GM21723 (cell line): ENCODE measurements around the gene TBC1D8B.
"Not testable (repeated sequence)": the region's sequence is repeated elsewhere in the genome, so short reads cannot be mapped to it uniquely, and the experiment has no call there.

Source experiments
- ATAC-seq: cut with Tn5 transposase; IDR thresholded peaks from one replicate; pipeline ENCODE4 v1.9.1; 2021; ENCODE audit warnings: mild to moderate bottlenecking, moderate library complexity; ENCODE audit not compliant: unreplicated experiment

The TBC1D8B gene

GRCh38 chrX:106802388-106803275, at the start of gene TBC1D8B:
Gene TBC1D8B, plus strand, starts transcription at chrX:106802673. Its CDS starts 181 bp downstream, at chrX:106802854.
- peak; percentile 98 for ATAC-seq

GRCh38 chrX:106769288-106769687, 33.2 kb upstream of the TBC1D8B start:
- ATAC-seq = not testable (repeated sequence)

- no peak for ATAC-seq
Measured at GRCh38 chrX:106774981-106775380, 27.5 kb upstream of the TBC1D8B start.

- ATAC-seq = no peak
Measured at GRCh38 chrX:106780264-106780663, 22.2 kb upstream of the TBC1D8B start.

DNA sequence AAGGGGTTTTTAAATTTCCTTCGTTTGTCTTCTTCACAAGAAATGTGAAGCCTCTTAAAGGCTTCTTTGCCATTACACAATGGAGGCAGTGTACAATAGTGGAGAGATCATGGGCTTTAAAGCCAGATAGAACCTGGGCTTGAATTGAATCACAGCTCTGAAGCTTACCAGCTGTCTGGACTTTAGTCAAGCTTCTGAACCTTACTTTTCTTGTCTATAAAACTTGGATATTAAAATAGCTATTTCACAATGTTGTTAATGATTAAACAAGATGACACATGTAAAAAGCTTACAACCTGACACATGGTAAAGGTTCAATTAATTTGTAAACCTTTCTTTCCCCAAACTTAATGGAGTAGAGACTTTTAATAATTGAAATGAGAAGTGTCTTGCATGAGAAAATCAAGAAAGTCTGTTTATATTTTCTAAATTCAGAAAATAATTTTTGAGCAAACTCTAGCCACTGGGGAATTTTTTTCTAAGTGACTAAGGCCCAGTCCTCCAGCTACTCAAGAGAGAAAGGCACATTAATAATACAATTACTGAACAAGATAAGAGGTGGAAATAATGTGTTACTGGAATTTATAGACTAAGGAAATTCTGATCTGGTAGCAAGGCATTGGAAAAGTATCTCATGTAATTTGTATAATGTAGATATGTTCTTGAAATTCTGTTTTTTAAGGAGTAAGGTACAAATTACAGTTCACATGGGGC, 21.7 kb upstream of the TBC1D8B start:
- ATAC-seq = no peak

DNA sequence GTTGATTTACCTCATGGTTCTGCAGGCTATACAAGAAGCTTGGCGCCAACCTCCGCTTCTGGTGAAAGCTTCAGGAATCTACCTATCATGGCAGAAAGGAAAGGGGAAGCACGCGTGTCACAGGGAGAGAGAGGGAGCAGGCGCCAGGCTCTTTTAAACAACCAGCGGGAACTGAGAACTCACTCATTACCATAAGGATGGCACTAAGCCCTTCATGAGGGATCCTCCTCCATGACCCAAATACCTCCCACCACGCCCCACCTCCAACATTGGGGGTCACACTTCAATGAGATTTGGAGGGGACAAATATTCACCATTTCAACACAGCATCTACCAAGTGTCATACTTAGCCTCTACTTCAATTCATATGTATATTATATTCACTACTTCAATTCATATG, 18.8 kb upstream of the TBC1D8B start:
- ATAC-seq = no peak

DNA sequence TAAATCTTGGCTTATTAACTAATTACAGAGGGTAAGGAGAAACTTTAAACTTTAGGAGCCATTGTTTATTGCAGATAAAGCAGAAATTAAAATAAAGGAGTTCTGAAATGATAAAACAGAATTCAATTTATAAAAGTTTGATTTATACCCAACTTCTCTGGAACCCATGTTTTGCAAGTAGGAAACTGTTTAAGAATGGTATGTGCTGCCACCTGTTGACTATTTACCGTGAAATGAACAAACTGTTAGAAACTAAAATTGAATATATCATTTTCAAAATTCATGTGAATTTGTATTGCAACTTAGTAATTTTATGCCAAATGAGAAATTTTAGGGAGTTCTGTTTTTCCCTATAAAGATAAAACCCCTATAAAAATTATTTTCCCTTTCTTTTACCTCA, 11.0 kb upstream of the TBC1D8B start:
- ATAC-seq = no peak

DNA sequence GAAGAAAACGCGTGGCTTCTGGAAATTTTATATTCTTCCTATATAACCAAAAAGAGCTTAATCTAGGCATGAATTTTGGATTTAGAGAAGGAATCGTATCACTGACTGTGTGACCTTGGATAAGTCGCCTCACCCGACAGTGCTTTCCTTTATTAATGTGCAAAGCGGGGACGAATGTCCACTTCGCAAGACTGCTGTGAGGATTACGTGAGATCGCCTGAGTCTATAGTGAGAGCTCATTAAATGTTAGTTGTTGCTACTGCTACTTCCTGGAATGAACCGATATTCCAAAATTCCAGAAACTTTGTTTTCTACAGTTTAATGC, 448 bp upstream of the TBC1D8B start:
- ATAC-seq = peak; percentile 16

- no peak for ATAC-seq
Measured at GRCh38 chrX:106811131-106811910, 8.8 kb downstream of the TBC1D8B start.

DNA sequence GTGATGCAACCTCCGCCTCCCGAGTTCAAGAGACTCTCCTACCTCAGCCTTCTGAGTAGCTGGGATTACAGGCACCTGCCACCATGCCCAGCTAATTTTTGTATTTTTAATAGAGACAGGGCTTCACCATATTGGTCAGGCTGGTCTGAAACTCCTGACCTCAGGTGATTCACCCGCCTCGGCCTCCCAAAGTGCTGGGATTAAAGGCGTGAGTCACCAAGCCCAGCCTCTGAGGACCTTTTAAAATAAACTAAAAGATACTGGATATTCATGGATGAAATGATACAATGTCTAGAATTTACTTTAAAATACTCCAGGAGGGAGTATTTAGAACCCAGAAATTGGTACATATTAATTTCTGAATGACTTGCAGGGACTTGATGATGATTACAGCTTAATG, 10.5 kb downstream of the TBC1D8B start:
- ATAC-seq = not testable (repeated sequence)

DNA sequence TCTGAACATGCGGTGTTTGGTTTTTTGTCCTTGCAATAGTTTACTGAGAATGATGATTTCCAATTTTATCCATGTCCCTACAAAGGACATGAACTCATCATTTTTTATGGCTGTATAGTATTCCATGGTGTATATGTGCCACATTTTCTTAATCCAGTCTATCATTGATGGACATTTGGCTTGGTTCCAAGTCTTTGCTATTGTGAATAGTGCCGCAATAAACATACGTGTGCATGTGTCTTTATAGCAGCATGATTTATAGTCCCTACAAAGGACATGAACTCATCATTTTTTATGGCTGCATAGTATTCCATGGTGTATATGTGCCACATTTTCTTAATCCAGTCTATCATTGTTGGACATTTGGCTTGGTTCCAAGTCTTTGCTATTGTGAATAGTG, 11.6 kb downstream of the TBC1D8B start:
- not testable (repeated sequence) for ATAC-seq

DNA sequence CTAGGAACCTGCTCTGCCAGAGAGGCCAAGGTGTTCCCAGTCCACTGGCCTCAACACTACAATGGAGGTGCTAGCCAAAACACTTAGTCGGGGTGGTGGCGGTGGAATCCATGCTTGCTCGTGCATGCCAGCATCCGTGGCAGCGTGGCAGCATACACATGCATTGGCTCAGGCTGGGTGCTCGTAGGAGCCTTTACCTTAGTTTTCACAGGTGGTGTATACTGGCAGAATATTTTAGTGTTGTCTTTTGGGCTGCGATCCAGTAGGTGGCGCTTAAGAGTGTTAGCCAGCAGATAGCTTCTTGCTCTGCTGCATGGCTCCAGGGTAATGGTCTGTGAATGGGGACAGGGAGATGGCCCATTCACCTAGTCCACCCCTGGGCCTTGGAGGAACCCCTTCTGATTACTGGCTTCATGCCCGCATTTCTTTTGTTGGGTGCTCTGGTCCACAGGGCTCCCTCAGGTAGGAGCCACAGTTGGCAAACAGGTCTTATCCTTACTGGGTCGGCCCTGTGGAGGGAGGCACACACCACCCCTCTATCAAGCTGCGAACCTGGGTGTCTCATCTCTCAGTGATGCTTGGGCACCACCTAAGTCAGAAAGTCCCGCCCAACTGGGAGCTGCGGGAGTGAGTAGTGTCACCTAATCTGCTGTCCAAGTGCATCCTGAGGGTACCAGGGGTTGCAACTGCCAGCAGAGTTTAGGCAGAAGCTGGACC, 60.7 kb downstream of the TBC1D8B start:
- peak; percentile 88 for ATAC-seq

DNA sequence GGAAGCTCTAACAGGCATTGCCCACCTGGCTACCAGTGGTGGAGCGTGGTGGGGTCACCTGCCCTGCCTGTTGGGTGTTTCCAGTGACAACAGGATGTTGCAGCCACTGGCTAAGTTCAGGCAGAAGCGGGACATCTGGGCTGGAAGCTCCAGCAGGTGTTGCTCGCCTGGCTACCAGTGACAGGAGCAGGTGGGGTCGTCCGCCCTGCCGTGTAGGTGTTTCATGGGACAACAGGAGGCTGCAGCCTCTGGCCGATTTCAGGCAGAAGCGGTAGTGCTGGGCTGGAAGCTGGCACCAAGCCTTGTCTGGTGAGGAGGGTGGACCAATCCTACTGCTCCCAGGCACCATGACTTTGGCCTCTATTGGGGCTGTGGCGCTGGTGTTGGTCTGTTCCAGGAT, 61.2 kb downstream of the TBC1D8B start:
- ATAC-seq = no peak

DNA sequence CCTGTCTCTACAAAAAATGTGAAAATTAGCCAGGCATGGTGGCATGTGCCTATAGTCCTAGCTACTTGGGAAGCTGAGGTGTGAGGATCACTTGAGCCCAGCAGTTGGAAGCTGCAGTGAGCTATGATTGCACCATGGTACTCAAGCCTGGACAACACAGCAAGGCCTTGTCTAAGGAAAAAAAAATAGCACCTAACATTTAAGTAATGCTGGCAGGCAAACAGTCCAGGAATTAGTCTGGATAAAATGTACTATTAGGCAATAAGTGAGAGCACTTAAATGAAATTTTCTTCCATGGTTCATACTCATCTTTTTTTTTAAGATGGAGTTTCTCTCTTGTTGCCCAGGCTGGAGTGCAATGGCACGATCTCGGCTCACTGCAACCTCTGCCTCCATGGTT, 70.3 kb downstream of the TBC1D8B start:
- not testable (repeated sequence) for ATAC-seq

DNA sequence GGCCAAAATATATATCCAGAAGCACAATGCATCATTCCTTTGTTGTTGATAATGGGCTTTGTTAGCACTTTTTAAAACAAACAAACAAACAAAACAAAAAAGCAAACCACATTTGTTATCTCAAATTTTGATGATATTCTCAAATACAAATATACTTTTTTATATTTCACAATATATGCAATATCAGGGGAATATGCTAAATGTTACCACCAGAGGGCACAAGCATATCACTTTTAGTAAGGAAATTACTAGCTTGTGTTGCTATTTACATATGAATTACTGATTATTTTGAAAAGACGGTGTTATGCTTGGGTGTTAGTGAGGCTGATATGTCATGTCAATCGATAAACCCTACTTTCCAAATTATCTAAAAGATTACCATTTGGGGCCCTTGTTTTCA, 71.6 kb downstream of the TBC1D8B start:
- ATAC-seq = no peak

- no peak for ATAC-seq
Measured at GRCh38 chrX:106875151-106875550, 72.7 kb downstream of the TBC1D8B start.

DNA sequence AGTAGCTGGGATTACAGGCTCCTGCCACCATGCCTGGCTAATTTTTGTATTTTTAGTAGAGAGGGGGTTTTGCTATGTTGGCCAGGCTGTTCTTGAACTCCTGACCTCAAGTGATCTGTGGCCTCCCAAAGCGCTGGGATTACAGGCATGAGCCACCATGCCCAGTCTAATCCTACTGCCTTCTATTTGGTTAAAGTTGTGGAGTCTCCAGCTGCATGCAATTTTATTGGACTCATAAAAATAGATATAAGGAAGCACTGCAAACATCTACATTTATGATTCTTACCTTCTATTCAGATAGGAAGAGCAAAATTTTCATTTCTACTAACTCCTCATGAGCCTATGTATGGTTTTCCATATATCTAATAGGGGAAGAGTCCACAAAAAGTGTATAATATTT, 87.0 kb downstream of the TBC1D8B start:
- no peak for ATAC-seq

DNA sequence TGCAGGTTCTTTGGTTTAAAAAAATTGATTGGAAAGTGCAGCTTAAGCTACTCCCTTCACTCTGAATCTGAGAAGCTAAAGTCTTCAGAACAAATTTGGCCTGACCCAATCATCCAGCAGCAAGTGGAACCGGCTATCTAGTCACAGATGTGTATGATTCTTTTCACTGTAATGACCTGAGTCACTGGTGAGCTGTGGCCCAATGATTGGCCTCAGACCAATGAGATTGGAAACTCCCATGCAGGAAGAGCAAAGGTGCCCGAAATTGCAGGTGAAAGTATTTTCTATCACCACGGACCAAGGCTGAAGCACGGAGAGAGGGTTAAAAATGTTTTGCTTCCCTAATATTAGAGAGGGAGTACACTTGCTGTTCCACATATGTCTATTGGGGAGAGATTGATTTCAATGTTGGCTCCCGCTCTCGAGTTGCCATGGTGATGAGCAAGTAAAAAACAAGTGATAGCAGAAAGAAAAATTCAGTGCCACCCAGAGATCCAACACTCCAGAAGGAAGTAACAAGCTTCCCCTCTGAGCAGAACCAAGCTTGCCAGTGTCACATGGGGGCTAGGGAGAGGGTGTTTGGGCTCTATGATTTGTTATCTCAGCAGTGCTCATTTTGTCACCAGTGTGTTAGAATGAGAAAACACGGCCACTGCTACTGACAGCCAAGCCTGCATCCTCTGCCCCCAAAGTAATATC, 89.4 kb downstream of the TBC1D8B start:
- ATAC-seq = no peak

GRCh38 chrX:106894392-106894909, 92.0 kb downstream of the TBC1D8B start:
- ATAC-seq = peak; percentile 86

GRCh38 chrX:106894978-106895452, 92.5 kb downstream of the TBC1D8B start:
- no peak for ATAC-seq
